PC-3 (cell line): ENCODE measurements around the gene SPATA32. TPM values are rescaled to one million over a fixed set of nuclear protein-coding genes. Genes with fewer than 3 reads are reported as not detected.

Source experiments
- ATAC-seq: fragments of 200-7000 bp; cut with Tn5 transposase; 2 replicates; pipeline ENCODE4 v1.9.1; 2020; ENCODE audit warnings: mild to moderate bottlenecking, moderate library complexity
- BruUV-seq: library from RNA; stranded (reverse); fragments of 400-500 nt; replicated peaks from 2 replicates; lab custom pipeline; 2021; lab: Mats Ljungman, UMichigan
- CTCF ChIA-PET: fragments of 300-600 bp; sonication (Branson Sonifier 250); formaldehyde crosslinking; loops from one replicate; lab custom pipeline; 2022; ENCODE audit warnings: antibody characterized with exemption; lab: Charles Lee
- POLR2A ChIA-PET: fragments of 300-600 bp; sonication (Branson Sonifier 250); formaldehyde crosslinking; loops from one replicate; lab custom pipeline; 2022; ENCODE audit warnings: antibody characterized with exemption; ENCODE audit not compliant: unreplicated experiment; lab: Charles Lee
- DNase-seq: peaks from one replicate; pipeline ENCODE4 v3.0.0-alpha.2; 2015
- H2AFZ ChIP-seq: fragments of 300-600 bp; sonication (generic); 2 replicates; pipeline ENCODE4 v1.6.0; 2016; ENCODE audit warnings: antibody characterized with exemption, low read length
- H3F3A ChIP-seq: fragments of 300-600 bp; sonication (generic); one replicate; pipeline ENCODE4 v1.6.0; 2017; ENCODE audit warnings: antibody characterized with exemption, low read length, control low read depth, mild to moderate bottlenecking; ENCODE audit not compliant: unreplicated experiment
- H3K27ac ChIP-seq: fragments of 300-600 bp; sonication (generic); 2 replicates; pipeline ENCODE4 v1.5.1; 2016; ENCODE audit warnings: mild to moderate bottlenecking, low read length
- H3K27me3 ChIP-seq: fragments of 300-600 bp; sonication (generic); 2 replicates; pipeline ENCODE4 v1.6.1; 2016; ENCODE audit warnings: low read length, mixed read lengths
- H3K36me3 ChIP-seq: fragments of 300-600 bp; sonication (generic); 2 replicates; pipeline ENCODE4 v1.6.1; 2016; ENCODE audit warnings: low read depth, mixed run types, low read length, mixed read lengths
- H3K4me1 ChIP-seq: fragments of 300-600 bp; sonication (generic); 2 replicates; pipeline ENCODE4 v1.5.1; 2016; ENCODE audit warnings: low read length; ENCODE audit not compliant: insufficient read depth
- H3K4me2 ChIP-seq: fragments of 300-600 bp; sonication (generic); 2 replicates; pipeline ENCODE4 v1.6.0; 2016; ENCODE audit warnings: low read length
- H3K4me3 ChIP-seq: fragments of 300-600 bp; sonication (generic); 2 replicates; pipeline ENCODE4 v1.5.1; 2016; ENCODE audit warnings: mild to moderate bottlenecking, low read length, mixed read lengths
- H3K79me2 ChIP-seq: fragments of 300-600 bp; sonication (generic); 2 replicates; pipeline ENCODE4 v1.6.1; 2017; ENCODE audit warnings: low read length, mixed read lengths
- H3K9ac ChIP-seq: fragments of 300-600 bp; sonication (generic); 2 replicates; pipeline ENCODE4 v1.6.0; 2016; ENCODE audit warnings: mild to moderate bottlenecking, low read length
- H3K9me2 ChIP-seq: fragments of 300-600 bp; sonication (generic); replicated peaks from 2 replicates; pipeline ENCODE4 v1.6.1; 2016; ENCODE audit warnings: mixed run types, low read length, mixed read lengths
- H3K9me3 ChIP-seq: fragments of 300-600 bp; sonication (generic); 2 replicates; pipeline ENCODE4 v1.6.1; 2016; ENCODE audit warnings: low read length, mixed read lengths
- H4K20me1 ChIP-seq: fragments of 300-600 bp; sonication (generic); 2 replicates; pipeline ENCODE4 v1.6.1; 2016; ENCODE audit warnings: low read length, mixed read lengths
- EZH2 ChIP-seq: fragments of 300-600 bp; sonication (generic); IDR thresholded peaks from one replicate; pipeline ENCODE4 v1.6.1; 2017; ENCODE audit warnings: antibody characterized with exemption, mild to moderate bottlenecking, low read length; ENCODE audit not compliant: unreplicated experiment
- EZH2phosphoT487 ChIP-seq: fragments of 300-600 bp; sonication (generic); IDR thresholded peaks from 2 replicates; pipeline ENCODE4 v1.6.1; 2018; ENCODE audit warnings: mild to moderate bottlenecking, antibody characterized with exemption, low read length, borderline replicate concordance
- intact Hi-C: fragments of 100-400 bp; cut with micrococcal nuclease; formaldehyde crosslinking; loops from 2 replicates; pipeline ENCODE4 v1.9.0; 2023
- total RNA-seq: library from RNA; depleted of rRNA; stranded (reverse); fragments of >200 nt; gene quantifications from 2 replicates; pipeline ENCODE4 v1.2.3, GENCODE V29; 2014
- TF ChIP-seq, protein P1 (sequence below): fragments of 300-600 bp; sonication (generic); conservative IDR thresholded peaks from 2 replicates; pipeline ENCODE4 v1.5.1; 2017; ENCODE audit warnings: antibody characterized with exemption, low read depth, mild to moderate bottlenecking, low read length

Gene SPATA32
- total RNA-seq, 1 experiment from 2014 or later: not detected

DNA sequence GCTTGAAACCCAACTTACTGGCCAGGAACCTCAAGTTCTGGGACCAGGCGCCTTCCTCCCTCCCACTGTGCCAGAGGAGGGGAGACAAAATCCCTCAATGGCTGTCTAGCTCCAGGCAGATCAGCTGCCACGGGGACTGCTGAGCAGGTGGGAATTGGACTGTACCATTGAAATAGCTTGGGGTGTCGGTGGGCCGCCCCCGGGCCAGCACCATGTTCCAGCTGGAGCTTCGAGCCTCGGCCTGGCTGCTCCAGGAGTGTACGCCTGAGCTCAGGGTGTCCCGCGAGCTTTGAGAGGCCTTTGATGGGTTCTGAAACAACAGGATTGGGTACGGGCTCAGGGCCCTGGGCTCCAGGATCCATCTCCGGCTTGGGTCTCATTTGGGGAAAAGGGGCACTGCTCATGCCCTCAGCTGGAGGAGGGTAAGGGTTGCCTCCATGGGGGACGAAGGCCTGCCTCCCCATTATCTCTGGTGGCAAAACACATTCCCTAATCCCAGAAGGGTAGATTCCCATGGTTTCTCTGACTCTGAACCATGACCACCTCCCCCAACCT, 4.6 kb upstream of the SPATA32 start:
- DNase-seq: no peak
- H3K9me3 ChIP-seq: no peaks in the 10 kb centered on the region
- no peak overlapping the region for H3K4me2 ChIP-seq
- no peaks in the 10 kb centered on the region for H3K9me2 ChIP-seq
- no peak for ATAC-seq
- no peak overlapping the region for H2AFZ ChIP-seq
- H3K4me3 ChIP-seq: no peak overlapping the region
- peaks cover 4% of the 10 kb centered on the region for H3F3A ChIP-seq
- no peaks in the 10 kb centered on the region for H4K20me1 ChIP-seq
- H3K4me1 ChIP-seq: peaks cover 24% of the 10 kb centered on the region
- no peak overlapping the region for H3K9ac ChIP-seq
- BruUV-seq: no TSS peak
- TF ChIP-seq, protein P1, sequence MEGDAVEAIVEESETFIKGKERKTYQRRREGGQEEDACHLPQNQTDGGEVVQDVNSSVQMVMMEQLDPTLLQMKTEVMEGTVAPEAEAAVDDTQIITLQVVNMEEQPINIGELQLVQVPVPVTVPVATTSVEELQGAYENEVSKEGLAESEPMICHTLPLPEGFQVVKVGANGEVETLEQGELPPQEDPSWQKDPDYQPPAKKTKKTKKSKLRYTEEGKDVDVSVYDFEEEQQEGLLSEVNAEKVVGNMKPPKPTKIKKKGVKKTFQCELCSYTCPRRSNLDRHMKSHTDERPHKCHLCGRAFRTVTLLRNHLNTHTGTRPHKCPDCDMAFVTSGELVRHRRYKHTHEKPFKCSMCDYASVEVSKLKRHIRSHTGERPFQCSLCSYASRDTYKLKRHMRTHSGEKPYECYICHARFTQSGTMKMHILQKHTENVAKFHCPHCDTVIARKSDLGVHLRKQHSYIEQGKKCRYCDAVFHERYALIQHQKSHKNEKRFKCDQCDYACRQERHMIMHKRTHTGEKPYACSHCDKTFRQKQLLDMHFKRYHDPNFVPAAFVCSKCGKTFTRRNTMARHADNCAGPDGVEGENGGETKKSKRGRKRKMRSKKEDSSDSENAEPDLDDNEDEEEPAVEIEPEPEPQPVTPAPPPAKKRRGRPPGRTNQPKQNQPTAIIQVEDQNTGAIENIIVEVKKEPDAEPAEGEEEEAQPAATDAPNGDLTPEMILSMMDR: no peak
- TF ChIP-seq EZH2 (no peak), EZH2phosphoT487 (no peak)
- CTCF ChIA-PET: interaction anchor here (1.2 kb wide), 1 partner anchor 11 kb away, joined by 11 read pairs; no protein-coding TSS in a partner anchor
- intact Hi-C loops: no loop called here
- peaks cover 65% of the 10 kb centered on the region for H3K36me3 ChIP-seq
- no peaks in the 10 kb centered on the region for H3K27me3 ChIP-seq
- H3K79me2 ChIP-seq: no peaks in the 10 kb centered on the region
- no peak overlapping the region for H3K27ac ChIP-seq
- POLR2A ChIA-PET: interaction anchor here (1.0 kb wide), 1 partner anchor 159 kb away, joined by 3 read pairs; no protein-coding TSS in a partner anchor

DNA sequence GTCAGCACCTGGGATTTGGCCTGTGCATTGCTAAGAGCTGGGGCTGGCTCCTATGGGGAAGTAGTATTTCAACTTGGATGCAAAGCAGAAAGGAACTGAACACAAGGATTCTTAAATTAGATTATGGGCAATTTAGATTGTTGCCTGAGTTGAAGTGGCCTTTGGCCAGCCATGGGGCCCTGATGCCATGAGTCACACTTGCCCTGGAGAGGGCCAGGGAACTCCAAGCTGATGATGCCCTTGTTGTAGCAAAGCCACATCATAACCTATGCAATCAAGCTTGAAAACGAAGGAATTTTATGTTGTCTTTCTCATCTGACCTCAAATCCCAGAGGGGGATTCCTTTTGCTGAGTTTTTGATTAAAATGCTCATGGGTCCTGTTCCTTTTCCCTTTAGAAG, 3.9 kb upstream of the SPATA32 start:
- H3K36me3 ChIP-seq: peaks cover 62% of the 10 kb centered on the region
- no peaks in the 10 kb centered on the region for H3K9me2 ChIP-seq
- H4K20me1 ChIP-seq: no peaks in the 10 kb centered on the region
- H3K9ac ChIP-seq: no peak overlapping the region
- H3F3A ChIP-seq: peaks cover 4% of the 10 kb centered on the region
- ChIA-PET POLR2A (interaction anchor here (0.5 to 1.0 kb wide), 3 partner anchors 89 to 160 kb away, joined by 3 to 4 read pairs (median 3); no protein-coding TSS in a partner anchor), CTCF (interaction anchor here (0.9 to 1.2 kb wide), 2 partner anchors 12 to 47 kb away, joined by 8 to 11 read pairs; no protein-coding TSS in a partner anchor)
- peak; percentile 47 for ATAC-seq
- H3K4me2 ChIP-seq: no peak overlapping the region
- BruUV-seq: no TSS peak
- TF ChIP-seq EZH2phosphoT487: no peak
- TF ChIP-seq EZH2: no peak
- TF ChIP-seq, protein P1: no peak
- H2AFZ ChIP-seq: no peak overlapping the region
- H3K27ac ChIP-seq: no peak overlapping the region
- peak; percentile 61 for DNase-seq
- intact Hi-C loops: no loop called here
- no peaks in the 10 kb centered on the region for H3K79me2 ChIP-seq
- H3K4me1 ChIP-seq: peaks cover 26% of the 10 kb centered on the region
- H3K4me3 ChIP-seq: no peak overlapping the region
- no peaks in the 10 kb centered on the region for H3K9me3 ChIP-seq
- H3K27me3 ChIP-seq: no peaks in the 10 kb centered on the region

DNA sequence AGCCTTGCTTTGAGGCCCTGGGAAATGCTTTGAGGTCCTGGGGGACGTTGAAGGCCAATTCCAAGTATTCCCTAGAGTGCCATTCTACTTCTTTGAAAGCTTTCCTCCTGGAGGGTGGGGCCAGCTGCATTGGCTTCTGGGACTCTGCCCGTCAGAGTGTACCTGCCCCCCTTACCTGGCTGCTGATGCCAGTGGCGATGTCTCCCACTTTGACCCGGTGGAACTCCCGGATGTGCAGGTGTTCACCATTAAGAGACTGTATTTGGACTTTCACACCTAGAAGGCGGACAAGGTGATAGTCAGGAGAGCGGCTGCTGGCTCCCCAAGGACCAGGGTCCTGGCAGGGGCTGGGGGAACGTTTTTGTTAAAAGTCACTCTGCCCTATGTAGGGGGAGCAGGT, 3.1 kb upstream of the SPATA32 start:
- Histone ChIP-seq H3K9ac (no peak overlapping the region), H3K4me2 (no peak overlapping the region), H3K4me1 (peaks cover 26% of the 10 kb centered on the region), H2AFZ (no peak overlapping the region), H3K9me2 (no peaks in the 10 kb centered on the region), H3F3A (peaks cover 4% of the 10 kb centered on the region), H3K4me3 (no peak overlapping the region), H3K27me3 (no peaks in the 10 kb centered on the region), H3K79me2 (no peaks in the 10 kb centered on the region), H3K27ac (no peak overlapping the region), H3K9me3 (no peaks in the 10 kb centered on the region), H3K36me3 (peaks cover 54% of the 10 kb centered on the region), H4K20me1 (no peaks in the 10 kb centered on the region)
- ATAC-seq (no peak), DNase-seq (no peak)
- BruUV-seq: no TSS peak
- ChIA-PET POLR2A (no interaction called here), CTCF (interaction anchor here (1.2 kb wide), 1 partner anchor 12 kb away, joined by 11 read pairs; no protein-coding TSS in a partner anchor)
- intact Hi-C loops: no loop called here
- TF ChIP-seq, protein P1: no peak
- no peak for TF ChIP-seq EZH2
- TF ChIP-seq EZH2phosphoT487: no peak
